Posterior vena cava (tissue), 2 donors: ENCODE data around the gene DAND5. TPM values are rescaled to one million over a fixed set of nuclear protein-coding genes. Genes with fewer than 3 reads are reported as not detected.
A peak's percentile ranks its signal among the peaks of the same experiment; 100 is the strongest.
"Not testable (repeated sequence)": the region's sequence is repeated elsewhere in the genome, so short reads cannot be mapped to it uniquely, and the experiment has no call there.

Experiments used
- DNase-seq: peaks from one replicate; pipeline ENCODE4 v3.0.0-alpha.2; 2020; ENCODE audit warnings: low spot score
- intact Hi-C, 2 donors: fragments of 100-400 bp; cut with DNase I; formaldehyde crosslinking; loops; one replicate each; pipeline versions ENCODE4 v1.14.1 to v1.14.2; 2022 to 2023
- total RNA-seq, 2 donors: library from RNA; stranded (reverse); fragmentation: NEBNext Ultra II Directional; extraction: Animal tissue kit (Norgen Biotek cat#: 25700); gene quantifications; one replicate each; pipeline ENCODE4 v1.2.1, GENCODE V29; 2021
- donor health status: DM: yes; HTN: yes; CAD: no.
- donor health status: DM: yes; HTN: yes; CAD: no.

Gene DAND5
- total RNA-seq, 2 donors from 2014 or later, result not detected

DNA sequence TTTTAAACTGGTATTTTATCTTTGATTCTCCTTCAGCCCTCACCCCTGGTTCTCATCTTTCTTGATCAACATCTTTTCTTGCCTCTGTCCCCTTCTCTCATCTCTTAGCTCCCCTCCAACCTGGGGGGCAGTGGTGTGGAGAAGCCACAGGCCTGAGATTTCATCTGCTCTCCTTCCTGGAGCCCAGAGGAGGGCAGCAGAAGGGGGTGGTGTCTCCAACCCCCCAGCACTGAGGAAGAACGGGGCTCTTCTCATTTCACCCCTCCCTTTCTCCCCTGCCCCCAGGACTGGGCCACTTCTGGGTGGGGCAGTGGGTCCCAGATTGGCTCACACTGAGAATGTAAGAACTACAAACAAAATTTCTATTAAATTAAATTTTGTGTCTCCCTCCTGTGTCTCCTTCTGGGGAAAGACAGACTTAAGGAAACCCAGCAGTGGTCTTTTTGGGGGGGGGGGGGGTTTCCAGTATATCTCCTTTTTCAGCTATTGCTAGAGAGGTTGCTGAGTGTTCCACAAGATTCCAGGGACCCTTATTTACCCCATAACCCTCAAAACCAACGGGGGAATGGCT is 25.2 kb upstream of the DAND5 start:
- intact Hi-C loops, result no loop called here
- DNase-seq, result no peak

DNA sequence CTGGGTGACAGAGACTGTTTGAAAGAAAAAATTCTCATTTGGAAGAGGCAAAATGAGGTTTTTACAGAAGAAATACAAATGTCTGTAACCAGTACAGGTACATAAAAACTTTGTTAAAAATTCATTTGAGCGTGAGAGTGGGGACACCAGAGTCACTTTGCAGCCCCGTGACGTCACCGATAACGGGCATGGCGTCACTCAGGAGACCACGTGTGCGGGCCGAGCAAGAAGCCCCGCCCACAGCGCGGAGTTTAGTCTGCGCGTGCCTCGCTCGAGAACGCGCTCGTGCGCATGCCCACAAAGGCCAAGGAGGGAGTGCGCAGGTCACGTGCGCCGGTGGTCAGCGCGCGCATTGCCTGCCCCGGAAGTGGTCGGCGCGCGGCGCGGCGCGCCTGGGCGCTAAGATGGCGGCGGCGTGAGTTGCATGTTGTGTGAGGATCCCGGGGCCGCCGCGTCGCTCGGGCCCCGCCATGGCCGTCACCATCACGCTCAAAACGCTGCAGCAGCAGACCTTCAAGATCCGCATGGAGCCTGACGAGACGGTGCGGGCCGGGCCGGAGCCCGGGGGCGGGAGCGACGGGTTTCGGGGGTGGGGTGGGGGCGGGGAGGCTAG is 23.8 kb upstream of the DAND5 start, which contains the start of gene RAD23A:
TSS of gene RAD23A (plus strand) at position 384 of the 613 bp plus-strand sequence. CDS start at position 471, 87 bp downstream.
- intact Hi-C loops, result no loop called here
- DNase-seq, result peak; percentile 100

DNA sequence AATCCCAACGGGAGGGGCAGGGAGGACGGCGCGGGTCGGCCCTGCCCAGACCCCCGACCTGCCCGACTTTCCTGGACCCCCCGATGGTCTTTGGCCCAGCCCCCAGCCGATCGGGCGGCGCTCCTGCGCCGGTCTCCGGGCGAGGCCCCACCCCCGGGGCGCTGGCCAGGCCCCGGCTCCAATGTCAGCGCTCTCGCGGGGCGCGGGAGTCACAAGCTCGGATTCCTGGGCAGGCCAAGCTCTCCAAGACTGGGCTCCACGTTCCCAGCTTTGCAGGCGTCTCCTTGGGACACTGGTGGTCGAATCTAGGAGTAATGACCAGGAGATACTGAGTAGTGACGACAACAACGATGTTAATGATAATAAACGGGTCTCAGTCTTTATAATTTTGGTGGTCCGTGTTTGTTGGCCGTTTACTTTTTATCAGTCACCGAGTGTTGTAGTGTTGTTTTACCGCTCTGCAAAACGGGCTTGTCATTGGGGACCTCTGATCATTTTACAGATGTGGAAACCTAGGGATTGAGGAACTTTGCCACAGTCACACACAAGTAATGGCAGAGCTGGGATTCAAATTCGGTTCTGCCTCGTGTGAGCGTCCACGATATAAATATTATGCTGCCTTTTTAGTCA is 23.2 kb upstream of the DAND5 start:
- intact Hi-C loops, result no loop called here
- DNase-seq, result peak; percentile 93

DNA sequence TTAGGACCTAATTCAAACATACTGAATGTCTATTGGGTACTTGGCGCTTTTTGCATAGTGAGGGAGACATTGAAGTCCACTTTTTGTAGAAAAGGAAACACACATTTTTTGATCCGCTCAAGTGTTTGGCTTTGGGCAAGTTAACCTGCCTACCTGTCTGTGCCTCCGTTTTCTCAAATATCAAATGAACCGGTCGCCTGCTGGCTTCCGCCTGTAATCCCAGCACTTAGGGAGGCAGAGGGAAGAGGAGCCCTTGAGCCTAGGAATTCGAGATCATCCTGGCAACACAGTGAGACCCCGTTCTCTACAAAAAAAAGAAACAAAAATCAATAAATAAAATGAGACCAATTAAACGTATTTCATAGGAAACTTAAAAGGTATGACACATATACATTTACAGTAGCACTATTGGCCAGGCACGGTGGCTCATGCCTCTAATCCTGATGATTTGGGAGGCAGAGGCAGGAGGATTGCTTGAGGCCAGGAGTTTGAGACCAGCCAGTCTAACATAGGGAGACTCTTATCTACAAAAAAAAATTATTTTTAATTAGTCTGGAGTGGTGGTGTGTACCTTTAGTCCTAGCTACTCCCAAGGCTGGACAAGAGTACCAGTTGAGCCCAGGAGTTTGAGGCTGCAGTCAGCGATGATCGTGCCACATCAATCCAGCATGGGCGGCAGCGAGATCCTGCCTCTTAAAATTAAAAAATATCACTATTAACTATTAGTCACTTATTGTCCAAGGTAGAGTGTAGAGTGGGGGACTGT is 22.5 kb upstream of the DAND5 start:
- no peak for DNase-seq
- intact Hi-C loops, result no loop called here

DNA sequence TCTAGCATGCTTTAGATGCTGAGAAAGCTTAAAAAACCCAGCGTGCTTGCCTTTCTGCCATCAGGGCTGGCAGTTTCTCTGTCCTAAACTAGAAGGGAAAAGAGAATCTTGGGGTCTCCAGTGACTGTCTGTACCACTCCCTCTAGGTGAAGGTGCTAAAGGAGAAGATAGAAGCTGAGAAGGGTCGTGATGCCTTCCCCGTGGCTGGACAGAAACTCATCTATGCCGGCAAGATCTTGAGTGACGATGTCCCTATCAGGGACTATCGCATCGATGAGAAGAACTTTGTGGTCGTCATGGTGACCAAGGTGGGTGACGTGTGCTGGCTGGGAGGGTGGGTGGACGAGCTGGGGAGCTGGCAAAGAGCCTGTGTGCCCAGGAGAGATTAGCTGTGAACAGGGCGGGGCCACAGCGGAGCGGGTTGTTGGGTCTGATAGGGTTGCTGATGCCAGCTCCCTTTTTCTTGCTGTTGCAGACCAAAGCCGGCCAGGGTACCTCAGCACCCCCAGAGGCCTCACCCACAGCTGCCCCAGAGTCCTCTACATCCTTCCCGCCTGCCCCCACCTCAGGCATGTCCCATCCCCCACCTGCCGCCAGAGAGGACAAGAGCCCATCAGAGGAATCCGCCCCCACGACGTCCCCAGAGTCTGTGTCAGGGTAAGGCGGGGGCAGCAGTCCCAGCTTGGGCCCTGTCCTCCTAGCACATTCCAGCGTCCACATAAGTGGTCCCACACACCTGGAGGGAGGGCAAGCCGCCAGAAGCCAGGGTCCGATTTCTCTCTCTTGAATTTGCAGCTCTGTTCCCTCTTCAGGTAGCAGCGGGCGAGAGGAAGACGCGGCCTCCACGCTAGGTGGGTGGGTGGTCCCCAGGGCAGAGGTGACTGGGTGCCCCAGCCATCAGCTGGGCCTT is 21.4 kb upstream of the DAND5 start:
- DNase-seq, result no peak
- intact Hi-C loops, result no loop called here

DNA sequence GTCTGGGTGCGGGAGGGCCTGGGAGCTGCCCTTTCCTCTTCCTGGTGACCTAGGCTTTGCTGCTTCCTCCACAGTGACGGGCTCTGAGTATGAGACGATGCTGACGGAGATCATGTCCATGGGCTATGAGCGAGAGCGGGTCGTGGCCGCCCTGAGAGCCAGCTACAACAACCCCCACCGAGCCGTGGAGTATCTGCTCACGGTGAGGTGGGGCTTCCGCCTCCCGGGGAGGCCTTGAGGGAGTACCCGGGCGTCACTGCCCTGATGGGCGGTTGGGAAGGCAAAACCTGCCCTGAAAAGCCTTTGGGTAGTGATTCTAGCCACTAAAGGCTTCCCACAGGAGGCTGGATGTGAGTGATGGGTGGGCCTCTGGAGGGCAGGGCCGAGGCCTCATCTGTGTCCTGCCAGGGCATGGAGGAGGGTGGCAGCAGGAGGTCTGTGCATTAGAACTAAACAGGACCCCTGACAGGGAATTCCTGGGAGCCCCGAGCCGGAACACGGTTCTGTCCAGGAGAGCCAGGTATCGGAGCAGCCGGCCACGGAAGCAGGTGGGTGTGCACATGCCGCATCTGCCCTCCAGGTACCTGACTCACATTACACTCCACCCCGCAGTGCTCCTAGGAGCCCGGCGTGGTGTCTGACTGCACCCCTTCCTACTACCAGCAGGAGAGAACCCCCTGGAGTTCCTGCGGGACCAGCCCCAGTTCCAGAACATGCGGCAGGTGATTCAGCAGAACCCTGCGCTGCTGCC is 20.6 kb upstream of the DAND5 start:
- intact Hi-C loops, result no loop called here
- DNase-seq, result no peak

DNA sequence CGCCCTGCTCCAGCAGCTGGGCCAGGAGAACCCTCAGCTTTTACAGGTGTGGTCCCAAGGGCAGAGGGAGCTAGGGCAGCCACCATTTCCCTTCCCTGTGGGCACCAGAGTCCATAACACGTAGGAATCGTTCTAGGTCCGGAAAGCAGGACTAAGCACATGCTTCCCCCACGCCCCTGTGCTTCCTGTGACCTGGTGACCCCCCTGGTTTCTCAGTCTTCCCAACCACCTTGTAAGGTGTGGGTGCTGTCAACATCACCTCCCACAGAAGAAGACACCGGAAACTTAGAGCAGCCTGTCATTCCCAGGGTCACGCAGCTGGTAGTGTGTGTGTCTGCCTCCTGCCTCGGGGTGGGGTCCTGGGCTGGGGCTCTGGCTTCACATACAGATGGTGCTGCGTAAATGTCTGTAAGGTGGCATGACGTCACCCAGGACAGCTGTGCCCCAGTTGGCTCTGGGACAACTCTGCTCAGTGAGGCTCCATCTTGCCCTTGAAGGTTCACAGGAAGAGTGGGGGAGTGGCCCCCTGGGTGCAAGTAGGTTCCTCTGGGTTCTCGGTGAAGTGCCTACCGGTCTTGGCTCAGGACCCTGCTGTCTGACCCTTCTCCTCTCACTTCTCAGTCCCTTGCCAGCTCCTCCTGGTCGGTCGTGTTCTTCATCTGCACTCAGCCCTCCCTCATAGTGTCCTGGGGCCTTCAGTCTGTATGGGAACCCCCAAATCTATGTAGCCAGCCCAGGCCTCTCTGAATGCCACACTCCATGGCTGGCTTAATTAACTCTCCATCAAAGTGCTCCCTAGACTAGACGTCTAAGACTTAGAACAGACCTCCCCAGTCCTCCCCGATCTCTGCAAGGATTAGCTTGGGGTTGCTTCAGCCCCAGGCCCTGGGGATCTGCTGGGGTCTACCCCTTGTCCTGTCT is 19.8 kb upstream of the DAND5 start:
- intact Hi-C loops, result loop anchor here in 1 of 2 donors (2.0 kb wide), 1 partner anchor 61 kb away; no protein-coding TSS in a partner anchor
- no peak for DNase-seq

DNA sequence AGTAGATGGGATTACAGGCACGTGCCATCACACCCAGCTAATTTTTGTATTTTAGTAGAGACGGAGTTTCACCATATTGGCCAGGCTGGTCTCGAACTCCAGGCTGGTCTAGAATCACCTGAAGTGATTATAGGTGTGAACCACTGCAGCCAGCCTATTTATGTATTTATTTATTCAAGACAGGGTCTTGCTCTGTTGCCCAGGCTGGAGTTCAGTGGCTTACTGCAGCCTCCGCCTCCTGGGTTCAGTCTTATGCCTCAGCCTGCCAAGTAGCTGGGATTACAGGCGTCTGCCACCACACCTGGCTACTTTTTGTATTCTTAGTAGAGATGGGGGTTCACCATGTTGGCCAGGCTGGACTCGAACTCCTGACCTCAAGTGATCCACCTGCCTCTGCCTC is 17.3 kb upstream of the DAND5 start:
- intact Hi-C loops, DNase-seq: not testable (repeated sequence)

DNA sequence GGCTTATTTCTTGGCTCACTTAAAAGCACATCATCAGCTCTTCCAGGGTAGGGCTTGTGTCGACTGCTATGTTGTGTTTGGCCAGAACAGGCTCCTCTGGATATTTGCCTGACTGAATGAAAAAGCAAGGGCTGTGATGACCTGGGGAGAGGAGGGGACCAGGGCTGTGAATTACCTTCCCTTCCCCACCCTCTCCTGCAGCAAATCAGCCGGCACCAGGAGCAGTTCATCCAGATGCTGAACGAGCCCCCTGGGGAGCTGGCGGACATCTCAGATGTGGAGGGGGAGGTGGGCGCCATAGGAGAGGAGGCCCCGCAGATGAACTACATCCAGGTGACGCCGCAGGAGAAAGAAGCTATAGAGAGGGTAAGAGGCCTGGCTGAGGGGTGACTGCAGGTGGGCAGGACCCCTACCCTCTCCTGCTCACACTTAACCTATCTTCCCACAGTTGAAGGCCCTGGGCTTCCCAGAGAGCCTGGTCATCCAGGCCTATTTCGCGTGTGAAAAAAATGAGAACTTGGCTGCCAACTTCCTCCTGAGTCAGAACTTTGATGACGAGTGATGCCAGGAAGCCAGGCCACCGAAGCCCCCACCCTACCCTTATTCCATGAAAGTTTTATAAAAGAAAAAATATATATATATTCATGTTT is 16.8 kb upstream of the DAND5 start:
- DNase-seq, result peak; percentile 81
- intact Hi-C loops, result no loop called here

DNA sequence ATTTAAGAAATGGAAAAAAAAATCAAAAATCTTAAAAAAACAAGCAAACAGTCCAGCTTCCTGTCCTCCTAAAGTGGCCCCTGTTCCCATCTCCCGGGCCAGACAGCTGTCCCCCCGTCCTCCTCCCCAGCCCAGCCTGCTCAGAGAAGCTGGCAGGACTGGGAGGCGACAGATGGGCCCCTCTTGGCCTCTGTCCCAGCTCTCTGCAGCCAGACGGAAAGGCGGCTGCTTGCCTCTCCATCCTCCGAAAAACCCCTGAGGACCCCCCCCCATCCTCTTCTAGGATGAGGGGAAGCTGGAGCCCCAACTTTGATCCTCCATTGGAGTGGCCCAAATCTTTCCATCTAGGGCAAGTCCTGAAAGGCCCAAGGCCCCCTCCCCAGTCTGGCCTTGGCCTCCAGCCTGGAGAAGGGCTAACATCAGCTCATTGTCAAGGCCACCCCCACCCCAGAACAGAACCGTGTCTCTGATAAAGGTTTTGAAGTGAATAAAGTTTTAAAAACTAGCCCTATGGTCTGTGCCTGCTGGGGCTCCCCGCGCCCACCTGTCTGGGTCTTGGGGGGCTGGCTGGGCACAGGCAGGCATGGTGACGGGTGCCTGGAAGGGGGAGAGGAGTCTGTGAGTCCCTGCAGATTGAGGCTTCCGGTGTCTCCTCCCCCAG is 16.1 kb upstream of the DAND5 start:
- intact Hi-C loops, result no loop called here

DNA sequence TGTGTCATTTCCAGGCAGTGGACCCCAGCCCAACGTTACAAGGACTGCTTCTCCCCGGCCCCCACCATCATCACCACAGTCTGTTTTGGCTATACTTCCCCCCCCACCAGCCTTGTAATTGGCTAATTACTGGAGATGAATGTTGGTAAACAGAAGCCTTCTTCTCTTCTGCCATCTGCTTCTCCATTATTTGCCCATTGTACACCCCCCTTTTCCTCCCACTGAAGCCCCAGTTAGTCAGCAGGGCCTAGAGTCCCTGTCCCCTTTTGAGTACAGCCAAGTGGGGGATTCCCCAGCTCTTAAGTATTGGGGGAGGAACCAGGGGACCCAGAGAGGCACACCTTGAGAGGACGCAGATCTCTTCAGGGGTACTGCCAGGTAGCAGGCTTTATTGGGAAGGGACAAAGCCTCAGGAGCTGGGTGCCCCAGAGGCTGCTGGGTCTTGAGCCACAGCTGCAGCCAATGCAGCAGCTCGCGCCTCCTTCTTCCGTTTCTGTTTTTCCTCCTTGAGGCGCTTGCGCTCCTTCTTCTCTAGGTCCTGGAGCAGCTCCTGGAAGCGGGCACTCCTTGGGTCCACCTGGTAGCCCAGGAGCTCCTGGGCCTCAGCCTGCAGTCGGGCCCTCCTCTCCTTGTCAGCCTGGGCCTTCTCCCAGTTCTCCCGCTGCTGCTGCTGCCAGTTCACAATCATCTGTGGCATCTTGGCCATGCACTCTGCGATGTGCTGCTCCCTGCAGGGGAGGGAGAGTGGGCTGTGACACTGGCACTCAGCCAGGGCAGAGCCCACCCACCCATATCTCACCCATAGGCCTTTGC is 15.4 kb upstream of the DAND5 start:
- intact Hi-C loops, result no loop called here

More for the DNA sequence above, 16.1 kb upstream of the DAND5 start:
- peak; percentile 74 for DNase-seq

DNA sequence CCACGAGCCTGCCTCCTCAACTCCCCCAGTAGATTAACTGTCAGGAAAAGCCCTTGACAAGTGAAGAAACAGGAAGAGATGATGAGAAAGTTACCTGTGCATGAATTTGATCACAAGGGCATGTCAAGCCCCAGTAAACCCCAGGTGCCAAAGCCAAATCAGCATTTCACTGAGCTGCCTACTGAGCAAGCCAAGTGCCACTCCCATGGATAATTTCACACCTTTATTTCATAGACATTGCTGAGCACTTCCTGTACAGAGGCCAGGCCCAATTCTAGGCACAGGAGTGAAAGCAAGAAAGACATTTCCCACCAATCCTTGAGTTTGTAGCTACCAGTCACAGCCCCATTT is 14.8 kb upstream of the DAND5 start:
- intact Hi-C loops, result no loop called here
- no peak for DNase-seq

More for the DNA sequence above, 15.4 kb upstream of the DAND5 start:
- DNase-seq, result peak; percentile 73

DNA sequence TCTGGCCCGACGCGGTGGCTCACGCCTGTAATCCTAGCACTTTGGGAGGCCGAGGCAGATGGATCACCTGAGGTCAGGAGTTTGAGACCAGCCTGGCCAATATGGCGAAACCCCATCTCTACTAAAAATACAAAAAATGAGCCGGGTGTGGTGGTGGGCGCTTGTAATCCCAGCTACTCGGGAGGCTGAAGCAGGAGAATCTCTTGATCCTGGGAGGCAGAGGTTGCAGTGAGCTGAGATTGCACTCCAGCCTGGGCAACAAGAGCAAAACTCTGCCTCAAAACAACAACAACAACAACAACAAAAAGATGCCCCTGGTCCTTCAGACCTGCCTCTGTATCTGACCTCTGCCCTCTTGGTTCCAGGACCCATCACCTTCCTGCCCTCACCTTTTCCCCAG is 13.8 kb upstream of the DAND5 start:
- intact Hi-C loops, result not testable (repeated sequence)

DNA sequence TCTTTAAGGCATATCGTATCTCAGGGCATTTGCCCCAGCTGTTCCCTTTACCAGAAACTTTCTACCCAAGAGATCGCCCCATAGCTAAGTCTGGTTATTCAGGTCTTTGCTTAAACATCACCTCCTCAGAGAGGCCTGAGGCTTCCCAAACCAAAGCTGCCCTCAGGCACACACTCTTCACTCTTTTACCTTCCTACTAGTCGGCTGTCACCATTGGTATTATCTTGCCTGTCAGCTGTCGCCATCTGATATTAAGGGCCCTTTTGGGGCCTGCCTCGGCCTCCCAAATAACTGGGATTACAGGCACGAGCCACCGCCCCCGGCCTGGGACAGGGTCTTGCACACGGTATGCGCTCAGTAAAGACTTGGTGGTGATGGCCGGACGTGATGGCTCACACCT is 13.4 kb upstream of the DAND5 start:
- intact Hi-C loops, result no loop called here
- DNase-seq, result no peak

More for the DNA sequence above, 13.8 kb upstream of the DAND5 start:
- not testable (repeated sequence) for DNase-seq
